NCI-H2029 treated with DMSO at 0.1 percent for 48 hours (cell line): ENCODE measurements around the gene OR4D1.

Experiments used
- DNase-seq: peaks from one replicate; lab custom pipeline; 2025; lab: John Stamatoyannopoulos, UW

The OR4D1 gene

GRCh38 chr17:58193641-58194255 lies 45.6 kb downstream of the OR4D1 start:
- no peak for DNase-seq

- DNase-seq, result no peak
These were observed 47.4 kb downstream of the OR4D1 start for GRCh38 chr17:58195518-58196123.

GRCh38 chr17:58196610-58197009 lies 48.4 kb downstream of the OR4D1 start:
- no peak for DNase-seq

DNA sequence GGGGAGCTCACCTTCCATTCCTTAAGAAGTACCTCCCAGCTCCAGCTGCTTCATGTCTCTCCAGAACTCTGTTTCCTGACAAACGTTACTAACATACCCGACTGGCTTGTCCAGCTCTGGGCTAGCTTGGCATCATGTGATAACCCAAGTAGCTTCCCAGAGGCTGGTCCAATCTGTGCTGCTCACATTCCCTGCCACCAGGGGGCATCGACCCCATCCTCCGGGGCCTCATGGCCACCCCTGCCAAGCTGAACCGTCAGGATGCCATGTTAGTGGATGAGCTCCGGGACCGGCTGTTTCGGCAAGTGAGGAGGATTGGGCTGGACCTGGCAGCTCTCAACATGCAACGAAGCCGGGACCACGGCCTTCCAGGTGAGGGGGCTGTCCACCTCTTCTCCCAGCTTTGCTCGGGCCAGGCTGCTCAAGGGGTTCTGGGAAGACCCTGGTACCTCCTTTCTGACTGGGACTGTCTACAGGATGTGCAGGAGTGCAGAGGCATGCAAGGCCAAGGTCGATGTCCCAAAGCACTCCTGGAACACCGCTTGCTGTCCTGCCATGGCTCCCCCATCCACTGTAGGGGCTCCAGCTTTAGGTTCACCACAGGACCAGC lies 51.9 kb downstream of the OR4D1 start:
- no peak for DNase-seq

DNA sequence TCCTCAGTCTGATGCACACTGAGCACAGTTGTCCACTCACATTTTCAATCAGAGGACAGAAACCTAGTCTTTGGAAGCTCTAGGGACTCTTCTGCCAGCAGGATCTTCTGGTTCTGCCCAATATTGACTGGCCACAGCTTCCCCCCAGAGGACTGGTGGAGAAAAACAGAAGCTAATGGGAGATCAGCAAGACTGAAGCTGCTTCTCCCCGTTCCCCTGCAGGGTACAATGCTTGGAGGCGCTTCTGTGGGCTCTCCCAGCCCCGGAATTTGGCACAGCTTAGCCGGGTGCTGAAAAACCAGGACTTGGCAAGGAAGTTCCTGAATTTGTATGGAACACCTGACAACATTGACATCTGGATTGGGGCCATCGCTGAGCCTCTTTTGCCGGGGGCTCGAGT lies 54.7 kb downstream of the OR4D1 start:
- no peak for DNase-seq

- no peak for DNase-seq
These were observed 56.6 kb downstream of the OR4D1 start for GRCh38 chr17:58204796-58205195.

- no peak for DNase-seq
These were observed 57.8 kb downstream of the OR4D1 start for GRCh38 chr17:58205936-58206335.

DNA sequence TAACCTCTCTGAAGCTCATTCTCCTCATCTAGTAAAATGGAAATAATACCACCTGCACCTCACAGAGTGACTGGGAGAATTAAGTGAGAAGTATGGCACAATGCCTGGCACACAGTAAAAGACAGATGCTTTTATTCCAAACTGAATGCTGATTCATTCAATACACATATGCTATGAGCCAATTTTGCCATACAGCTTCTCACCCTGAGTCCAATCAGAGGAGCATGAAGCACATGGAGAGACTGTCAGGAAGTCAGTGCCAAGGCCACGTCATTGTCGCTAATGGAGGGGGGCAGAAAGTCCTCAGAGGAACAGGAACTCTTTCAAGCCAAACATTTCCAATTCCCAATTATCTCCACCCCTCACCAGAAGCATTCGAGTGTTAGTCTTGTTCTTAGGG lies 59.3 kb downstream of the OR4D1 start:
- no peak for DNase-seq

GRCh38 chr17:58208344-58208743 lies 60.2 kb downstream of the OR4D1 start:
- no peak for DNase-seq
